OCI-LY1 (cell line): Measurements from ENCODE around the gene ADIRF.
"Not testable (repeated sequence)": the region's sequence is repeated elsewhere in the genome, so short reads cannot be mapped to it uniquely, and the experiment has no call there.

ENCODE experiments used
- H2AFZ ChIP-seq: fragments of 200-600 bp; sonication (generic), shearing (Covaris generic); 2 replicates; pipeline ENCODE4 v1.6.0; 2014; ENCODE audit warnings: antibody characterized with exemption, mild to moderate bottlenecking, low read length
- H3F3A ChIP-seq: fragments of 200-600 bp; sonication (generic), shearing (Covaris generic); 2 replicates; pipeline ENCODE4 v1.6.0; 2014; ENCODE audit warnings: mild to moderate bottlenecking, antibody characterized with exemption, low read length, moderate library complexity; ENCODE audit not compliant: insufficient read depth
- H3K27ac ChIP-seq: fragments of 200-600 bp; sonication (generic); 2 replicates; pipeline ENCODE4 v1.5.1; 2014; ENCODE audit warnings: low read length, mixed run types, mild to moderate bottlenecking, low read depth; ENCODE audit not compliant: poor library complexity, severe bottlenecking
- H3K27me3 ChIP-seq: fragments of 200-600 bp; sonication (generic); 2 replicates; pipeline ENCODE4 v1.6.0; 2014; ENCODE audit warnings: antibody characterized with exemption, mild to moderate bottlenecking, low read length, moderate library complexity; ENCODE audit not compliant: insufficient read depth
- H3K36me3 ChIP-seq: fragments of 200-600 bp; sonication (generic); 2 replicates; pipeline ENCODE4 v1.6.1; 2014; ENCODE audit warnings: mild to moderate bottlenecking, antibody characterized with exemption, low read length, moderate library complexity, mixed read lengths; ENCODE audit not compliant: insufficient read depth
- H3K4me1 ChIP-seq: fragments of 200-600 bp; sonication (generic); 2 replicates; pipeline ENCODE4 v1.5.1; 2014; ENCODE audit warnings: mild to moderate bottlenecking, low read length, moderate library complexity; ENCODE audit not compliant: insufficient read depth, severe bottlenecking
- H3K4me2 ChIP-seq: fragments of 200-600 bp; sonication (generic), shearing (Covaris generic); 2 replicates; pipeline ENCODE4 v1.6.1; 2014; ENCODE audit warnings: low read length
- H3K4me3 ChIP-seq: fragments of 200-600 bp; sonication (generic); 2 replicates; pipeline ENCODE4 v1.5.1; 2014; ENCODE audit warnings: low read length, low read depth, mild to moderate bottlenecking, mixed read lengths; ENCODE audit not compliant: poor library complexity, severe bottlenecking
- H3K79me2 ChIP-seq: fragments of 200-600 bp; shearing (Covaris generic); 2 replicates; pipeline ENCODE4 v1.6.1; 2016; ENCODE audit warnings: mixed run types, low read length, mixed read lengths; ENCODE audit not compliant: insufficient read depth
- H3K9ac ChIP-seq: fragments of 200-600 bp; sonication (generic), shearing (Covaris generic); 2 replicates; pipeline ENCODE4 v1.6.1; 2014; ENCODE audit warnings: mild to moderate bottlenecking, low read length, mixed read lengths
- H3K9me2 ChIP-seq: fragments of 200-600 bp; sonication (generic), shearing (Covaris generic); 2 replicates; pipeline ENCODE4 v1.6.1; 2014; ENCODE audit warnings: low read depth, mild to moderate bottlenecking, low read length, mixed read lengths
- H3K9me3 ChIP-seq: fragments of 200-600 bp; shearing (Covaris generic); 2 replicates; pipeline ENCODE4 v1.6.1; 2014; ENCODE audit warnings: low read length, mixed read lengths
- H4K20me1 ChIP-seq: fragments of 200-600 bp; sonication (generic), shearing (Covaris generic); 2 replicates; pipeline ENCODE4 v1.6.0; 2016; ENCODE audit warnings: mild to moderate bottlenecking, low read length; ENCODE audit not compliant: insufficient read depth
- EZH2 ChIP-seq: fragments of 200-600 bp; sonication (generic), shearing (Covaris generic); IDR thresholded peaks from 2 replicates; pipeline ENCODE4 v1.8.0; 2017; ENCODE audit warnings: borderline replicate concordance, mixed run types, mild to moderate bottlenecking, antibody characterized with exemption, low read length, moderate library complexity, mixed read lengths
- TF ChIP-seq, protein P1 (sequence below): fragments of 200-600 bp; sonication (generic), shearing (Covaris generic); IDR thresholded peaks from 2 replicates; pipeline ENCODE4 v1.5.1; 2017; ENCODE audit warnings: mild to moderate bottlenecking, antibody characterized with exemption, low read length, moderate library complexity, mixed read lengths

ADIRF gene

DNA sequence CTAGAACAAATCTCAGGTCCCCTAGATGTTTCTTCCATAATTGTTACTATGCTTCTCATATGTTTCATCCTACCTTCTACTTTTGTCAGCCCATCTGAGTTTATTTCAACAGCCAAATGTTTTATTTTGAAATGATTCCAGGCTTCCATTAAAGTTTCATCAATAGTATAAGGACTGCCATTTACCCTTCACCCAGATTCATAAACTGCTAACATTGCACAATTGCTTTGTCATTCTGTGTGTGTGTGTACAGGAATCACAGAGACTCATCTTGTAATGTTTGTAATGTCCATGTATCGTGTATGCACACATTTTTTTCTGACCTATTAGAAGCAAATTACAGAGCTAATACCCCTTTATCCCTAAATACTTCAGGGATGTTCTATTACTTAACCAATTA lies 36.4 kb upstream of the ADIRF start:
- H3K4me2 ChIP-seq: no peak overlapping the region
- H3K4me1 ChIP-seq: no peaks in the 10 kb centered on the region
- no peaks in the 10 kb centered on the region for H3K9me2 ChIP-seq
- no peaks in the 10 kb centered on the region for H3K27me3 ChIP-seq
- no peak overlapping the region for H3K9ac ChIP-seq
- no peaks in the 10 kb centered on the region for H3K9me3 ChIP-seq
- no peak overlapping the region for H2AFZ ChIP-seq
- H3F3A ChIP-seq: no peaks in the 10 kb centered on the region
- no peaks in the 10 kb centered on the region for H3K79me2 ChIP-seq
- TF ChIP-seq EZH2: no peak
- TF ChIP-seq, protein P1, sequence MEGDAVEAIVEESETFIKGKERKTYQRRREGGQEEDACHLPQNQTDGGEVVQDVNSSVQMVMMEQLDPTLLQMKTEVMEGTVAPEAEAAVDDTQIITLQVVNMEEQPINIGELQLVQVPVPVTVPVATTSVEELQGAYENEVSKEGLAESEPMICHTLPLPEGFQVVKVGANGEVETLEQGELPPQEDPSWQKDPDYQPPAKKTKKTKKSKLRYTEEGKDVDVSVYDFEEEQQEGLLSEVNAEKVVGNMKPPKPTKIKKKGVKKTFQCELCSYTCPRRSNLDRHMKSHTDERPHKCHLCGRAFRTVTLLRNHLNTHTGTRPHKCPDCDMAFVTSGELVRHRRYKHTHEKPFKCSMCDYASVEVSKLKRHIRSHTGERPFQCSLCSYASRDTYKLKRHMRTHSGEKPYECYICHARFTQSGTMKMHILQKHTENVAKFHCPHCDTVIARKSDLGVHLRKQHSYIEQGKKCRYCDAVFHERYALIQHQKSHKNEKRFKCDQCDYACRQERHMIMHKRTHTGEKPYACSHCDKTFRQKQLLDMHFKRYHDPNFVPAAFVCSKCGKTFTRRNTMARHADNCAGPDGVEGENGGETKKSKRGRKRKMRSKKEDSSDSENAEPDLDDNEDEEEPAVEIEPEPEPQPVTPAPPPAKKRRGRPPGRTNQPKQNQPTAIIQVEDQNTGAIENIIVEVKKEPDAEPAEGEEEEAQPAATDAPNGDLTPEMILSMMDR: no peak
- no peak overlapping the region for H3K27ac ChIP-seq
- H3K36me3 ChIP-seq: no peaks in the 10 kb centered on the region; the same call in 1 of the 2 replicates
- no peak overlapping the region for H3K4me3 ChIP-seq
- H4K20me1 ChIP-seq: no peaks in the 10 kb centered on the region

DNA sequence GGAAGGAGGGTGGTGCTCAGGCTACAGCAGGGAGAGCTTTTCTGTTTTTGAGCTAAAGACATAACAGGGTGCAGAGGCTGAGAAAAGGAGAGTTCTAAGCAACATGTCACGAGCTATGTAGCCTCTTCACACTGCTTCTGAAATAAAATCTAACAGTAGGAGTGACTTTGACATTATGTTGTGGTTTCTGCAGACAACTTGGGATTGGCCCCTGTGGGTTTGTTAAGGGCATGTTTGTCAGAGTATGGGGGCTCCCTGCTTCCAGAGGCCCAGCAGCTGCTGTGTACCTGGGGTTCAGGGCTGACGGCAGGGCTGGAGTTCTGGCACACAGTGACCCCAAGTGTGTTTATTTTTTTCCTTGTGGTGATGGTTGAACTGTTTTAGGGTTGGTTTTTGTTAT lies 35.6 kb upstream of the ADIRF start:
- no peak overlapping the region for H2AFZ ChIP-seq
- H3F3A ChIP-seq: no peaks in the 10 kb centered on the region
- H3K79me2 ChIP-seq: no peaks in the 10 kb centered on the region
- H3K4me2 ChIP-seq: no peak overlapping the region
- no peaks in the 10 kb centered on the region for H3K27me3 ChIP-seq
- H3K9ac ChIP-seq: no peak overlapping the region
- TF ChIP-seq, protein P1: no peak
- TF ChIP-seq EZH2: no peak
- H3K9me2 ChIP-seq: no peaks in the 10 kb centered on the region
- no peaks in the 10 kb centered on the region for H3K4me1 ChIP-seq
- no peak overlapping the region for H3K4me3 ChIP-seq
- H4K20me1 ChIP-seq: no peaks in the 10 kb centered on the region
- H3K9me3 ChIP-seq: no peaks in the 10 kb centered on the region
- no peaks in the 10 kb centered on the region; the same call in 1 of the 2 replicates for H3K36me3 ChIP-seq
- no peak overlapping the region for H3K27ac ChIP-seq

DNA sequence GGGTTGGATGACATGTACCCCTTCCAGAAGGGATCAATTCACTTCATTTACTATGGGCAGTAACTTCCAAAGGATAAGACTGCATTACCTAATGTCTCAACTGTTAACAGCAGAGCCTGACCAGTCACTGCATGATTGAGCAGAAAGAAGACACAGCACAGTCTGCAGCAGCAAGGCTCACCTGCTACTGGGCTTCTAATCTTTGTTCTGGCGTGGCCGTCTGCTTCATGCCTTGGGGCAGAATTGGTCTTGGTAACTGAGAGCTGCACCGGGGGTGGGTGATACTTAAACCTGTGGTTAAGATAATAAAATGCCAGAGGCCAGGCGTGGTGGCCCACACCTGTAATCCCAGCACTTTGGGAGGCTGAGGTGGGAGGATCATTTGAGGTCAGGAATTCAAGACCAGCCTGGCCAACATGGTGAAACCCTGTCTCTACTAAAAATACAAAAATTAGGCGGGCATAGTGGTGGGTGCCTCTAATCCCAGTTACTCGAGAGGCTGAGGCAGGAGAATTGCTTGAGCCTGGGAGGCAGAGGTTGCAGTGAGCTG lies 34.0 kb upstream of the ADIRF start:
- not testable (repeated sequence) for H3K9me3 ChIP-seq, H3K4me2 ChIP-seq, H3K4me1 ChIP-seq, H3K4me3 ChIP-seq, H4K20me1 ChIP-seq, H3K9ac ChIP-seq, H2AFZ ChIP-seq, H3K9me2 ChIP-seq, H3K27me3 ChIP-seq, H3K36me3 ChIP-seq, H3K27ac ChIP-seq, H3F3A ChIP-seq, H3K79me2 ChIP-seq

DNA sequence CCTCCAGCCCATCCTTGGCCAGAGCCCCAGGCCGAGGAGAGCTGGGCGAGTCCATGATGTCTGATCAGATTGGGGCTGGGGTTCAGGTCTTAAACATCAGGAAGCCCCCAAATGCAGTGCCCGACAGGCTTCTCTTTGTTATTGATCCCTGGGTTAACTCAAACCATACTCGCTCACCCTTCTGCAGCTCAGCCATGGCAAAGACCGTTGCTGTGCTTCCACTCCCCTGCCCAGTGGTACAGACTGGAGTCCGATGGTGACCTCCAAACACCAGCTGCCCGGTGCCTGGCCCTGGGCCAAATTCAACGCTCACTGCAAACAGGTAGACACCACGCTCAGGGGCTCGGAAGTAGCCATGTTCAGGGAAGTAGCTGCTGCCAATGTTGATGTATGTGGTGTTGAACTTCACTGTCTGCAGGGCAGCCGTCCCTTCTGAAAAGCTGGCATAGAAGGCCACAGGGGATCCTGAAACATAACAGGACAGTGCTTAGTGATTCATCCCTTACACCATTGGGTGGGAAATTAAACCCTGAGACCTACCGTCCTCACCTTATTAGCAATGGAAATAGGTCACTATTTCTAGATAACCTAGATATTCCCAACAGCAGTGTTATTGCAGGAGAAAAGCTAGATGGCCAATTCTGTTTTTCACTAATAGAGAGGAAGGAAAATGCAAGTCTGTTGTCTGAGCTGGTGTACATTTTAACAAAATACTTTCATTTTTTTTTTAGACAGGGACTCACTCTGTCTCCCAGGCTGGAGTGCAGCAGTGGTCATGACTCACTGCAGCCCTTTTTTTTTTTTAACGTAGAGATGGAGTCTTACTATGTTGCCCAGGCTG lies 31.4 kb upstream of the ADIRF start:
- Histone ChIP-seq H3K79me2 (no peaks in the 10 kb centered on the region), H3K9ac (no peak overlapping the region), H3F3A (no peaks in the 10 kb centered on the region), H3K9me2 (no peaks in the 10 kb centered on the region), H2AFZ (no peak overlapping the region), H3K4me2 (no peak overlapping the region), H4K20me1 (no peaks in the 10 kb centered on the region), H3K9me3 (no peaks in the 10 kb centered on the region), H3K27ac (no peak overlapping the region), H3K27me3 (no peaks in the 10 kb centered on the region), H3K36me3 (no peaks in the 10 kb centered on the region), H3K4me3 (no peak overlapping the region), H3K4me1 (peaks cover 4% of the 10 kb centered on the region)
- no peak for TF ChIP-seq EZH2
- TF ChIP-seq, protein P1: no peak
